ENCODE results near the gene PLCH1.

GRCh38 chr3:155412904-155413303 lies 332.0 kb downstream of the PLCH1 start:
- TF ChIP-seq POLR2A (IDR thresholded peaks at IDR 0.05): no peak
- no peak for TF ChIP-seq CTCF (IDR thresholded peaks at IDR 0.05)

Measured in right lobe of liver (tissue), 4 donors.